ENCODE results near the gene ELOVL5.

DNA sequence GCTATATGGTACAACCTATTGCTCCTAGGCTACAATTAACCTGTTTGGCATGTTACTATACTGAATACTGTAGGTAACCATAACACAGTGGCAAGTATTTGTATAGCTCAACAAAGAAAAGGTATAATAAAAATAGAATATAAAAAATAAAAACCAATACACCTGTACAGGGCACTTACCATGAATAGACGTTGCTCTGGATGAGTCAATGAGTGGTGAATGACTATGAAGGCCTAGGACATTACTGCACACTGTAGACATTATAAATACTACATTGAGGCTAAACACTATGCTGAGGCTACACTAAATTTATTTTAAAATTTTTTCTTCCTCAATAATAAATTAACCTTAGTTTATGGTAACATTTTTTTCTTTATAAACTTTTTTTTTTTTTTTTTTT, 18.6 kb downstream of the ELOVL5 start:
- no peak for TF ChIP-seq EZH2phosphoT487 (IDR thresholded peaks at IDR 0.05; ENCODE audit: low read depth)
- TF ChIP-seq, protein P1, sequence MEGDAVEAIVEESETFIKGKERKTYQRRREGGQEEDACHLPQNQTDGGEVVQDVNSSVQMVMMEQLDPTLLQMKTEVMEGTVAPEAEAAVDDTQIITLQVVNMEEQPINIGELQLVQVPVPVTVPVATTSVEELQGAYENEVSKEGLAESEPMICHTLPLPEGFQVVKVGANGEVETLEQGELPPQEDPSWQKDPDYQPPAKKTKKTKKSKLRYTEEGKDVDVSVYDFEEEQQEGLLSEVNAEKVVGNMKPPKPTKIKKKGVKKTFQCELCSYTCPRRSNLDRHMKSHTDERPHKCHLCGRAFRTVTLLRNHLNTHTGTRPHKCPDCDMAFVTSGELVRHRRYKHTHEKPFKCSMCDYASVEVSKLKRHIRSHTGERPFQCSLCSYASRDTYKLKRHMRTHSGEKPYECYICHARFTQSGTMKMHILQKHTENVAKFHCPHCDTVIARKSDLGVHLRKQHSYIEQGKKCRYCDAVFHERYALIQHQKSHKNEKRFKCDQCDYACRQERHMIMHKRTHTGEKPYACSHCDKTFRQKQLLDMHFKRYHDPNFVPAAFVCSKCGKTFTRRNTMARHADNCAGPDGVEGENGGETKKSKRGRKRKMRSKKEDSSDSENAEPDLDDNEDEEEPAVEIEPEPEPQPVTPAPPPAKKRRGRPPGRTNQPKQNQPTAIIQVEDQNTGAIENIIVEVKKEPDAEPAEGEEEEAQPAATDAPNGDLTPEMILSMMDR (IDR thresholded peaks at IDR 0.05; ENCODE audit: low read depth, low read length) = no peak

All from OCI-LY3 (cell line).